ENCODE results near the gene SERHL2. TPM values are rescaled to one million over a fixed set of nuclear protein-coding genes. Genes with fewer than 3 reads are reported as not detected.
"Not testable (repeated sequence)": the region's sequence is repeated elsewhere in the genome, so short reads cannot be mapped to it uniquely, and the experiment has no call there.

The SERHL2 gene
- total RNA-seq, 1 experiment from 2014 or later = 0.75 TPM

- H3K27ac Mint-ChIP-seq (ENCODE audit: low read depth, unreplicated experiment) = no peak overlapping the region
- TF ChIP-seq CTCF (IDR thresholded peaks at IDR 0.05; ENCODE audit: unreplicated experiment) = no peak
- H3K36me3 Mint-ChIP-seq (ENCODE audit: insufficient read depth, unreplicated experiment) = peaks cover 8% of the 10 kb centered on the region
- intact Hi-C loops (cut with micrococcal nuclease) = no loop called here
- POLR2A ChIA-PET = interaction anchor here (0.6 to 1.1 kb wide), 2 partner anchors 18 to 26 kb away, joined by 3 read pairs; no protein-coding TSS in a partner anchor
- no peak for DNase-seq (ENCODE audit: unreplicated experiment)
- CTCF ChIA-PET = interaction anchor here (0.6 kb wide), 1 partner anchor 47 kb away, joined by 3 read pairs; no protein-coding TSS in a partner anchor
- no peak overlapping the region for H3K4me3 Mint-ChIP-seq (ENCODE audit: unreplicated experiment)
- no peaks in the 10 kb centered on the region for H3K9me3 Mint-ChIP-seq (ENCODE audit: unreplicated experiment)
- no TSS peak for BruUV-seq (replicated peaks)
- no peaks in the 10 kb centered on the region for H3K4me1 Mint-ChIP-seq (ENCODE audit: insufficient read depth, unreplicated experiment)
- H3K27me3 Mint-ChIP-seq (ENCODE audit: insufficient read depth, unreplicated experiment) = no peaks in the 10 kb centered on the region
Observed at GRCh38 chr22:42565956-42566355, 12.2 kb downstream of the SERHL2 start.

- H3K27ac Mint-ChIP-seq (ENCODE audit: low read depth, unreplicated experiment); H3K4me1 Mint-ChIP-seq (ENCODE audit: insufficient read depth, unreplicated experiment); H3K9me3 Mint-ChIP-seq (ENCODE audit: unreplicated experiment); DNase-seq (ENCODE audit: unreplicated experiment); H3K4me3 Mint-ChIP-seq (ENCODE audit: unreplicated experiment); H3K27me3 Mint-ChIP-seq (ENCODE audit: insufficient read depth, unreplicated experiment); BruUV-seq (replicated peaks); intact Hi-C loops (cut with micrococcal nuclease); CTCF ChIA-PET: not testable (repeated sequence)
- POLR2A ChIA-PET = interaction anchor here (0.7 to 1.1 kb wide), 4 partner anchors 8 to 41 kb away, joined by 3 to 4 read pairs (median 3); no protein-coding TSS in a partner anchor
- H3K36me3 Mint-ChIP-seq (ENCODE audit: insufficient read depth, unreplicated experiment) = peaks cover 26% of the 10 kb centered on the region
Observed at GRCh38 chr22:42567950-42568349, 14.2 kb downstream of the SERHL2 start.

- H3K9me3 Mint-ChIP-seq (ENCODE audit: unreplicated experiment); H3K4me3 Mint-ChIP-seq (ENCODE audit: unreplicated experiment); POLR2A ChIA-PET; BruUV-seq (replicated peaks); intact Hi-C loops (cut with micrococcal nuclease); H3K4me1 Mint-ChIP-seq (ENCODE audit: insufficient read depth, unreplicated experiment); DNase-seq (ENCODE audit: unreplicated experiment); CTCF ChIA-PET; H3K27me3 Mint-ChIP-seq (ENCODE audit: insufficient read depth, unreplicated experiment); H3K27ac Mint-ChIP-seq (ENCODE audit: low read depth, unreplicated experiment): not testable (repeated sequence)
- peaks cover 28% of the 10 kb centered on the region for H3K36me3 Mint-ChIP-seq (ENCODE audit: insufficient read depth, unreplicated experiment)
Observed at GRCh38 chr22:42570580-42570979, 16.8 kb downstream of the SERHL2 start.

GRCh38 chr22:42571068-42571467 is 17.3 kb downstream of the SERHL2 start:
- POLR2A ChIA-PET; H3K4me3 Mint-ChIP-seq (ENCODE audit: unreplicated experiment); H3K9me3 Mint-ChIP-seq (ENCODE audit: unreplicated experiment); H3K4me1 Mint-ChIP-seq (ENCODE audit: insufficient read depth, unreplicated experiment); intact Hi-C loops (cut with micrococcal nuclease); DNase-seq (ENCODE audit: unreplicated experiment); H3K27me3 Mint-ChIP-seq (ENCODE audit: insufficient read depth, unreplicated experiment); CTCF ChIA-PET; H3K27ac Mint-ChIP-seq (ENCODE audit: low read depth, unreplicated experiment); BruUV-seq (replicated peaks): not testable (repeated sequence)
- peaks cover 23% of the 10 kb centered on the region for H3K36me3 Mint-ChIP-seq (ENCODE audit: insufficient read depth, unreplicated experiment)

- H3K27ac Mint-ChIP-seq (ENCODE audit: low read depth, unreplicated experiment); CTCF ChIA-PET; BruUV-seq (replicated peaks); POLR2A ChIA-PET; H3K9me3 Mint-ChIP-seq (ENCODE audit: unreplicated experiment); DNase-seq (ENCODE audit: unreplicated experiment); H3K27me3 Mint-ChIP-seq (ENCODE audit: insufficient read depth, unreplicated experiment); H3K4me1 Mint-ChIP-seq (ENCODE audit: insufficient read depth, unreplicated experiment); intact Hi-C loops (cut with micrococcal nuclease); H3K4me3 Mint-ChIP-seq (ENCODE audit: unreplicated experiment): not testable (repeated sequence)
- peaks cover 42% of the 10 kb centered on the region for H3K36me3 Mint-ChIP-seq (ENCODE audit: insufficient read depth, unreplicated experiment)
Observed at GRCh38 chr22:42574046-42574445, 20.3 kb downstream of the SERHL2 start.

GRCh38 chr22:42574468-42574867 is 20.7 kb downstream of the SERHL2 start:
- DNase-seq (ENCODE audit: unreplicated experiment); POLR2A ChIA-PET; H3K4me1 Mint-ChIP-seq (ENCODE audit: insufficient read depth, unreplicated experiment); H3K27ac Mint-ChIP-seq (ENCODE audit: low read depth, unreplicated experiment); H3K9me3 Mint-ChIP-seq (ENCODE audit: unreplicated experiment); intact Hi-C loops (cut with micrococcal nuclease); H3K4me3 Mint-ChIP-seq (ENCODE audit: unreplicated experiment); BruUV-seq (replicated peaks); H3K27me3 Mint-ChIP-seq (ENCODE audit: insufficient read depth, unreplicated experiment): not testable (repeated sequence)
- CTCF ChIA-PET = interaction anchor here (0.6 kb wide), 1 partner anchor 665 kb away, joined by 3 read pairs; no protein-coding TSS in a partner anchor
- H3K36me3 Mint-ChIP-seq (ENCODE audit: insufficient read depth, unreplicated experiment) = peaks cover 42% of the 10 kb centered on the region

- POLR2A ChIA-PET; H3K27me3 Mint-ChIP-seq (ENCODE audit: insufficient read depth, unreplicated experiment); intact Hi-C loops (cut with micrococcal nuclease); H3K4me1 Mint-ChIP-seq (ENCODE audit: insufficient read depth, unreplicated experiment); H3K9me3 Mint-ChIP-seq (ENCODE audit: unreplicated experiment); CTCF ChIA-PET; DNase-seq (ENCODE audit: unreplicated experiment); BruUV-seq (replicated peaks); H3K4me3 Mint-ChIP-seq (ENCODE audit: unreplicated experiment); H3K27ac Mint-ChIP-seq (ENCODE audit: low read depth, unreplicated experiment): not testable (repeated sequence)
- peaks cover 39% of the 10 kb centered on the region for H3K36me3 Mint-ChIP-seq (ENCODE audit: insufficient read depth, unreplicated experiment)
Observed at GRCh38 chr22:42575996-42576574, 22.3 kb downstream of the SERHL2 start.

- H3K9me3 Mint-ChIP-seq (ENCODE audit: unreplicated experiment); H3K27me3 Mint-ChIP-seq (ENCODE audit: insufficient read depth, unreplicated experiment); CTCF ChIA-PET; H3K4me1 Mint-ChIP-seq (ENCODE audit: insufficient read depth, unreplicated experiment); H3K4me3 Mint-ChIP-seq (ENCODE audit: unreplicated experiment); DNase-seq (ENCODE audit: unreplicated experiment); BruUV-seq (replicated peaks); H3K27ac Mint-ChIP-seq (ENCODE audit: low read depth, unreplicated experiment); intact Hi-C loops (cut with micrococcal nuclease); POLR2A ChIA-PET: not testable (repeated sequence)
- H3K36me3 Mint-ChIP-seq (ENCODE audit: insufficient read depth, unreplicated experiment) = peaks cover 41% of the 10 kb centered on the region
Observed at GRCh38 chr22:42577141-42577540, 23.4 kb downstream of the SERHL2 start.

All from MCF 10A (cell line).